ENCODE measurements around the gene SH3BP4.

SH3BP4 gene

GRCh38 chr2:234980451-234981187 is 28.8 kb downstream of the SH3BP4 start:
- Mint-ChIP-seq H3K4me1 (ENCODE audit: low read depth) (no peaks in the 10 kb centered on the region), H3K9me3 (no peaks in the 10 kb centered on the region), H3K36me3 (ENCODE audit: low read depth) (no peaks in the 10 kb centered on the region), H3K4me3 (no peak overlapping the region), H3K27ac (no peak overlapping the region), H3K27me3 (ENCODE audit: low read depth) (no peaks in the 10 kb centered on the region)

DNA sequence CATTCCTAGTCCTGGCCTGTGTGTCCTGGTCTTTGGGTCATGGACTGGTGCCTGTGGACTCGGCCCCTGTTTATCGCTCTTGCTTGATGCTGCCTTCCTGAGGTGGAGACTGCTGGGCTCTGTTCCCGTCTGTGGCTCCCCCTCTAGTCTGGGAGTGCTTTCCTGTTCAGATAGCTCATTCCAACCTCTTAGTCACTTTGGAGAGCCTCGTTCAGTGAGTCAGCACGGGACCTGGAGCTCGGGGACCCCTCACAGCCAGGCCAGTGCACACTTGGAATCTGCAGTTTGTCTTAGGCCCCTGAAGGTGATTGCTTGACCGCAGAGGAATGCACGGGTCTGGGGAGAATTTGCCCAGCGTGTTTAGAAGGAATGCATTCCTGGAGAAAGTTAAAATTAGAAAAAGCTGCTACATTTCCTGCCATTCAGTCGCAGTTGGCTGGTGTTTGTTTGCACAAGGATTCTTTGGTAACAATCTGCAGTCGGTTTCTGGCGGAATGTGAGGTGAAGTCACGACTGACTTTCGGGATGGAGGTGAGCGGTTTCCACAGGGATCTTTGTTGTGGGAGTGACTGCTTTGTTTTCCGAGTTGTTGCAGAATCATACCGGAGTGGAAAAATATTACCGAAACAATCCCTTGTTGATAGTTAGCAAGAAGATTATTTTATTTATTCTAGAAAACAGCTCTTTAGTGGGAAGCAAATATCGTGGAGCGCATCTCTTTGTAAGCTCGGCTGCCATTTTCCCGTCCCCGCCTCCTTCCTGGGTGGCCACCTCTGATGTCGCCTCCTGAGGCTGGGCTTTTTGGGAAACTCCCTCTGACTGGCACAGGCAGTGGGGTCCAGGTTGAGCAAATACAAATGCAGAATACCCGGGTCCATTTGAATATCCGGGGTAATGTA is 29.6 kb downstream of the SH3BP4 start:
- Mint-ChIP-seq H3K9me3 (no peaks in the 10 kb centered on the region), H3K4me1 (ENCODE audit: low read depth) (no peaks in the 10 kb centered on the region), H3K27ac (no peak overlapping the region), H3K36me3 (ENCODE audit: low read depth) (no peaks in the 10 kb centered on the region), H3K4me3 (no peak overlapping the region), H3K27me3 (ENCODE audit: low read depth) (no peaks in the 10 kb centered on the region)

GRCh38 chr2:234982096-234982834 is 30.4 kb downstream of the SH3BP4 start:
- Mint-ChIP-seq H3K36me3 (ENCODE audit: low read depth) (no peaks in the 10 kb centered on the region), H3K27me3 (ENCODE audit: low read depth) (no peaks in the 10 kb centered on the region), H3K4me3 (no peak overlapping the region), H3K4me1 (ENCODE audit: low read depth) (no peaks in the 10 kb centered on the region), H3K27ac (no peak overlapping the region), H3K9me3 (no peaks in the 10 kb centered on the region)

DNA sequence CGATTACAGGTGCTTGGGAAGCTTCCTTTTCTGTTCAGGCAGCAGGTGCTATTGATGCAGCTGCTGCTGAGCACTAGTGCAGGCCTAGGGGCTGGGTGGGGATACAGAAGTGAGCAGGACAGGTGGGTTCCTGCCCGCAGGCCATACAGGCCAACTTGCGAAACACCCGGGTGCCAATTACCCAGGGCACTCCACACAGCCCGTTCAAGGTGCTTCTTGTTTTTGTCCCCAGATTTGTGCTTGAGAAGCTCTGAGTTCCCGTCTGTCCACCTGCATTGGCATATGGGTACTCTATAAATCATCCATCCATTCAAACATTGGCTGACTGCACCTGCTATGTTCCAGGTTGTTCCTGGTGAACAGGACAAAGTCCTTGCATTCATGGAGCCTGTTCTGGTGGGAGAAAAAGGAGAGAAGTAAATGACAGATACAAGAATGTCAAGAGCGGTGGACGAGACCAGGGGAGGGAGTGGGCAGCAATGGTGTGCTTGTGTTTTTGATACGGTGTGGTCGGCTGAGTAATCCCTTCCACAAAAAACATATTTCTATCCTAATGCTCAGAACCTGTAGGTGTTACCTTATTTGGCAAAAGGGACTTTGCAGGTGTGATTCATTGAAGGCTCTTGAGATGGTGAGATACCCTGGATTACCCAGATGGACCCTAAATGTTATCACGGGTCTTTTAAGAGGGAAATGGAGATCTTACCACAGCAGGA is 31.4 kb downstream of the SH3BP4 start:
- H3K36me3 Mint-ChIP-seq (ENCODE audit: low read depth), result no peaks in the 10 kb centered on the region
- H3K4me1 Mint-ChIP-seq (ENCODE audit: low read depth), result no peaks in the 10 kb centered on the region
- H3K27me3 Mint-ChIP-seq (ENCODE audit: low read depth), result no peaks in the 10 kb centered on the region
- H3K27ac Mint-ChIP-seq, result no peak overlapping the region
- H3K4me3 Mint-ChIP-seq, result no peak overlapping the region
- no peaks in the 10 kb centered on the region for H3K9me3 Mint-ChIP-seq

- no peaks in the 10 kb centered on the region for H3K27me3 Mint-ChIP-seq (ENCODE audit: low read depth)
- H3K9me3 Mint-ChIP-seq, result no peaks in the 10 kb centered on the region
- no peaks in the 10 kb centered on the region for H3K4me1 Mint-ChIP-seq (ENCODE audit: low read depth)
- no peak overlapping the region for H3K4me3 Mint-ChIP-seq
- H3K27ac Mint-ChIP-seq, result no peak overlapping the region
- H3K36me3 Mint-ChIP-seq (ENCODE audit: low read depth), result no peaks in the 10 kb centered on the region
Measured at GRCh38 chr2:234985608-234986245, 33.9 kb downstream of the SH3BP4 start.

DNA sequence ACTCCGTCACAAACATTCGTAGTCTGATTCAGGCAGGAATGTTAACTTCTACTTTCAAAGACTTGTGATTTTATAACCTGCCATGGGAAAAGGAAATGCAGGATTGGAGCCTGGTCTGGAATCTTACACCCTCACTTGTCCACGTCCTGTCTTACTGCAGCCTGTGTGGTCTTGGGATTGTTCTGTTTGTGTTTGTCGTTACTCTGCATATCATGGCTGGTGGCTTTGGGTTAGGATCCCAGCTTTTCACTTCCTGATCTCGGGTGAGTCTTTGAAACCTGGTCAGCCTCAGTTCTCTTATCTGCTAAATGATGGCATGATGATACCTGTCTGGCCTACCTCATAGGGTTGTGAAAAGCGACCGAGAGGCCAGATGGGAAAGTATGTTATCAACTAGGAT is 34.6 kb downstream of the SH3BP4 start:
- no peaks in the 10 kb centered on the region for H3K27me3 Mint-ChIP-seq (ENCODE audit: low read depth)
- H3K4me1 Mint-ChIP-seq (ENCODE audit: low read depth), result no peaks in the 10 kb centered on the region
- H3K36me3 Mint-ChIP-seq (ENCODE audit: low read depth), result no peaks in the 10 kb centered on the region

GRCh38 chr2:234986876-234987720 is 35.3 kb downstream of the SH3BP4 start:
- Mint-ChIP-seq H3K4me3 (no peak overlapping the region), H3K27ac (no peak overlapping the region), H3K36me3 (ENCODE audit: low read depth) (no peaks in the 10 kb centered on the region), H3K9me3 (no peaks in the 10 kb centered on the region), H3K27me3 (ENCODE audit: low read depth) (no peaks in the 10 kb centered on the region), H3K4me1 (ENCODE audit: low read depth) (no peaks in the 10 kb centered on the region)

More for the DNA sequence above, 34.6 kb downstream of the SH3BP4 start:
- Mint-ChIP-seq H3K4me3 (no peak overlapping the region), H3K9me3 (no peaks in the 10 kb centered on the region), H3K27ac (no peak overlapping the region)

GRCh38 chr2:234987754-234988153 is 35.9 kb downstream of the SH3BP4 start:
- Mint-ChIP-seq H3K36me3 (ENCODE audit: low read depth) (no peaks in the 10 kb centered on the region), H3K9me3 (no peaks in the 10 kb centered on the region), H3K27me3 (ENCODE audit: low read depth) (no peaks in the 10 kb centered on the region), H3K4me1 (ENCODE audit: low read depth) (no peaks in the 10 kb centered on the region), H3K4me3 (no peak overlapping the region), H3K27ac (no peak overlapping the region)

DNA sequence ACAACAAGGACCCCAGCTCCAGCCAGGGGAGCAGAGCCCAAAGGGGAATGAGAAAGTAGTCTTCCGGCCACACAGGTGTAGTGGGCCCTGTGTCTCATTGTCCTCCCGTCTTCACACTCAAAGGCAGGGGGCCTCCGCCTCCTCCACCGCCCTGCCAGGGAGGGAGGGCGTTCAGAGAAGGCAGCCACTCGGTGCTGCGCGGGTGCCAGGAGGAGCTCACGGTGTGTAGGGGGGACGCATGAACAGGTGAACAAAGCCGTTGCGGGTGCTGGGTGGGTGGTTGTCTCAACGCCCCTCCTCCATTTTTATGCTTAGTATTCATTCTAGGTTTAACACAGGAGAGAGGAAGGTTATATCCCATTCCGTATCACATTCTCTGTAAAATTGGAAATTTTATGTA is 36.7 kb downstream of the SH3BP4 start:
- Mint-ChIP-seq H3K9me3 (no peaks in the 10 kb centered on the region), H3K36me3 (ENCODE audit: low read depth) (no peaks in the 10 kb centered on the region), H3K27me3 (ENCODE audit: low read depth) (peaks cover under 1% of the 10 kb centered on the region), H3K4me3 (no peak overlapping the region), H3K4me1 (ENCODE audit: low read depth) (no peaks in the 10 kb centered on the region), H3K27ac (no peak overlapping the region)

DNA sequence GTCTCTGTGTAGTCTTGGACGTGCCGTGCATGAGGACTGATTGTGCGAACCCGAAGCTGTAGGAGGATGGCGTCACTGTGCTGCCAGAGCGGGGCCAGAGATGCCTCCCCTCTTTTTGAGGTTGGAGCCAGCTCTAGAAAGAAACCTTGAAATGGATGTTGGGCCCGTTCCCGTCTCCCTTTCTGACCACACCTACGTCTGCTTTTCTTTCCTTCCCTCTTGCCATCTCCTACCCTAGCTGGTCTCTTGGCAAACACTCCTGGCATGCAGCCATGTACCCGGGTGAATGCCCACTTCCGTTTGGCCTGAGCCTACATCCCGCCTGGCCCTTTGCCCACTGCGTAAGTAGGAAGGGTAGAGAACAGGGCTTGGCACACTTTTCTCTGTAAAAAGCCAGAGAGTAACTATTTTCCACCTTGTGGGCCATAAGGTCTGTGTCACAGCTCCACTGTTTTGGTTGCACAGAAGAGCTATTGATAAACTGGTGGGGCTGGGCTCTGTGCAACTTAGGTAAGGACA is 37.4 kb downstream of the SH3BP4 start:
- H3K27ac Mint-ChIP-seq, result no peak overlapping the region
- no peaks in the 10 kb centered on the region for H3K36me3 Mint-ChIP-seq (ENCODE audit: low read depth)
- H3K9me3 Mint-ChIP-seq, result no peaks in the 10 kb centered on the region
- H3K4me3 Mint-ChIP-seq, result no peak overlapping the region
- H3K4me1 Mint-ChIP-seq (ENCODE audit: low read depth), result no peaks in the 10 kb centered on the region
- peaks cover 8% of the 10 kb centered on the region for H3K27me3 Mint-ChIP-seq (ENCODE audit: low read depth)

GRCh38 chr2:234990300-234990699 is 38.5 kb downstream of the SH3BP4 start:
- no peaks in the 10 kb centered on the region for H3K4me1 Mint-ChIP-seq (ENCODE audit: low read depth)
- no peak overlapping the region for H3K4me3 Mint-ChIP-seq
- no peaks in the 10 kb centered on the region for H3K36me3 Mint-ChIP-seq (ENCODE audit: low read depth)
- H3K9me3 Mint-ChIP-seq, result no peaks in the 10 kb centered on the region
- H3K27me3 Mint-ChIP-seq (ENCODE audit: low read depth), result peaks cover 11% of the 10 kb centered on the region
- H3K27ac Mint-ChIP-seq, result no peak overlapping the region

DNA sequence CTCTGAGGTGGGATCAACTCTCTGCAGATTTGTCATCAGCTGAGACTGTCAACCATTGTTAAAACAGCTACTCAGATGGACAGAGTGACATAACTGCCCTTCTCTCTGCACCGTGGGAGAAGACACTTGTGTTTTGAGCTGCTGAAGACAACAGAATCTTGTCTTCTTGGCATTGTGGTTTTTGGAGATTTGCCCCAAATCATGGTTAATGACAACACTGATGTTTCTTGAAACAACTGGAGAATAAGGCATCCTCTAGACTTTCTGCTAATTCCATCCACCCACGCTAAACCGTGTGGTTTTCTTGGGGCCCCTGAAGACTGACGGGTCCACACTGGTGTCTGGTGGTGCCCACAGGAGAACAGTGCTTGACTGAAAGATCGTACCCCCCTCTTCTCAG is 39.5 kb downstream of the SH3BP4 start:
- Mint-ChIP-seq H3K4me3 (no peak overlapping the region), H3K9me3 (no peaks in the 10 kb centered on the region), H3K36me3 (ENCODE audit: low read depth) (no peaks in the 10 kb centered on the region), H3K27ac (no peak overlapping the region), H3K4me1 (ENCODE audit: low read depth) (no peaks in the 10 kb centered on the region), H3K27me3 (ENCODE audit: low read depth) (peaks cover 11% of the 10 kb centered on the region)

- H3K27ac Mint-ChIP-seq, result no peak overlapping the region
- H3K27me3 Mint-ChIP-seq (ENCODE audit: low read depth), result peaks cover 11% of the 10 kb centered on the region
- H3K4me1 Mint-ChIP-seq (ENCODE audit: low read depth), result no peaks in the 10 kb centered on the region
Measured at GRCh38 chr2:234991793-234992192, 40.0 kb downstream of the SH3BP4 start.

More at GRCh38 chr2:234991793-234992192, 40.0 kb downstream of the SH3BP4 start:
- H3K4me3 Mint-ChIP-seq, result no peak overlapping the region
- no peaks in the 10 kb centered on the region for H3K9me3 Mint-ChIP-seq
- H3K36me3 Mint-ChIP-seq (ENCODE audit: low read depth), result no peaks in the 10 kb centered on the region

Data from T-helper 1 cell treated with Interleukin-12 subunit alpha and Interleukin-12 subunit beta and Interleukin-4 antibody, amounts not matched to agents 30 μg/mL and 1 μg/mL, for 36 hours (primary cell).